Gastroesophageal sphincter (tissue), 3 donors: ENCODE measurements around the gene SLC22A31.

Experiments used
- CTCF ChIP-seq, 4 experiments: fragments of 200-600 bp in 2 of 4; fragments of 450-650 bp in 2 of 4; sonication (generic) in 1 of 4; IDR thresholded peaks; one replicate each; pipeline ENCODE4 v1.5.1; 2017 to 2019; ENCODE audit warnings: antibody characterized with exemption in 4 of 4, mild to moderate bottlenecking in 2 of 4, moderate library complexity in 2 of 4
- POLR2AphosphoS5 ChIP-seq: sonication (generic); formaldehyde crosslinking; IDR thresholded peaks from one replicate; pipeline ENCODE4 v1.6.1; 2017; ENCODE audit warnings: antibody characterized with exemption

GRCh38 chr16:89217388-89218191, 17.3 kb upstream of the SLC22A31 start, which contains the start of gene ZNF778:
- TF ChIP-seq CTCF (IDR thresholded peaks at IDR 0.05) (peak in 3 of 4 experiments; percentile 26 to 36 (median 33)), POLR2AphosphoS5 (peak; percentile 85)
